Esophagus muscularis mucosa (tissue), 4 donors: ENCODE data around the gene SNX10.

Source experiments
- EP300 ChIP-seq: sonication (generic); formaldehyde crosslinking; IDR thresholded peaks from one replicate; pipeline ENCODE4 v1.6.1; 2017; ENCODE audit warnings: antibody characterized with exemption
- POLR2A ChIP-seq: fragments of 450-650 bp; IDR thresholded peaks from one replicate; pipeline ENCODE4 v1.6.1; 2017; ENCODE audit warnings: antibody characterized with exemption, moderate library complexity, mild to moderate bottlenecking, low read depth
- TF ChIP-seq, protein P1 (sequence below), 3 experiments: fragments of 200-600 bp in 2 of 3; fragments of 450-650 bp in 1 of 3; sonication (generic) in 2 of 3; IDR thresholded peaks; one replicate each; pipeline ENCODE4 v1.5.1; 2017 to 2019; ENCODE audit warnings: antibody characterized with exemption in 3 of 3, mild to moderate bottlenecking in 2 of 3, moderate library complexity in 1 of 3

GRCh38 chr7:26293569-26294308 lies 2.1 kb downstream of the SNX10 start:
- TF ChIP-seq POLR2A (no peak), EP300 (no peak)
- TF ChIP-seq, protein P1, sequence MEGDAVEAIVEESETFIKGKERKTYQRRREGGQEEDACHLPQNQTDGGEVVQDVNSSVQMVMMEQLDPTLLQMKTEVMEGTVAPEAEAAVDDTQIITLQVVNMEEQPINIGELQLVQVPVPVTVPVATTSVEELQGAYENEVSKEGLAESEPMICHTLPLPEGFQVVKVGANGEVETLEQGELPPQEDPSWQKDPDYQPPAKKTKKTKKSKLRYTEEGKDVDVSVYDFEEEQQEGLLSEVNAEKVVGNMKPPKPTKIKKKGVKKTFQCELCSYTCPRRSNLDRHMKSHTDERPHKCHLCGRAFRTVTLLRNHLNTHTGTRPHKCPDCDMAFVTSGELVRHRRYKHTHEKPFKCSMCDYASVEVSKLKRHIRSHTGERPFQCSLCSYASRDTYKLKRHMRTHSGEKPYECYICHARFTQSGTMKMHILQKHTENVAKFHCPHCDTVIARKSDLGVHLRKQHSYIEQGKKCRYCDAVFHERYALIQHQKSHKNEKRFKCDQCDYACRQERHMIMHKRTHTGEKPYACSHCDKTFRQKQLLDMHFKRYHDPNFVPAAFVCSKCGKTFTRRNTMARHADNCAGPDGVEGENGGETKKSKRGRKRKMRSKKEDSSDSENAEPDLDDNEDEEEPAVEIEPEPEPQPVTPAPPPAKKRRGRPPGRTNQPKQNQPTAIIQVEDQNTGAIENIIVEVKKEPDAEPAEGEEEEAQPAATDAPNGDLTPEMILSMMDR (IDR thresholded peaks at IDR 0.05), result no peak
